Measurements from ENCODE around the gene SMPD3.

SMPD3 gene

GRCh38 chr16:68367440-68367839, 80.9 kb downstream of the SMPD3 start:
- DNase-seq, result no peak

- peak; percentile 46 for DNase-seq
Measured at GRCh38 chr16:68367030-68367429, 81.3 kb downstream of the SMPD3 start.

- no peak for DNase-seq
Measured at GRCh38 chr16:68366062-68366461, 82.2 kb downstream of the SMPD3 start.

GRCh38 chr16:68365167-68365817, 83.0 kb downstream of the SMPD3 start:
- DNase-seq, result peak; percentile 16

GRCh38 chr16:68364561-68364998, 83.7 kb downstream of the SMPD3 start:
- DNase-seq, result peak; percentile 28

DNA sequence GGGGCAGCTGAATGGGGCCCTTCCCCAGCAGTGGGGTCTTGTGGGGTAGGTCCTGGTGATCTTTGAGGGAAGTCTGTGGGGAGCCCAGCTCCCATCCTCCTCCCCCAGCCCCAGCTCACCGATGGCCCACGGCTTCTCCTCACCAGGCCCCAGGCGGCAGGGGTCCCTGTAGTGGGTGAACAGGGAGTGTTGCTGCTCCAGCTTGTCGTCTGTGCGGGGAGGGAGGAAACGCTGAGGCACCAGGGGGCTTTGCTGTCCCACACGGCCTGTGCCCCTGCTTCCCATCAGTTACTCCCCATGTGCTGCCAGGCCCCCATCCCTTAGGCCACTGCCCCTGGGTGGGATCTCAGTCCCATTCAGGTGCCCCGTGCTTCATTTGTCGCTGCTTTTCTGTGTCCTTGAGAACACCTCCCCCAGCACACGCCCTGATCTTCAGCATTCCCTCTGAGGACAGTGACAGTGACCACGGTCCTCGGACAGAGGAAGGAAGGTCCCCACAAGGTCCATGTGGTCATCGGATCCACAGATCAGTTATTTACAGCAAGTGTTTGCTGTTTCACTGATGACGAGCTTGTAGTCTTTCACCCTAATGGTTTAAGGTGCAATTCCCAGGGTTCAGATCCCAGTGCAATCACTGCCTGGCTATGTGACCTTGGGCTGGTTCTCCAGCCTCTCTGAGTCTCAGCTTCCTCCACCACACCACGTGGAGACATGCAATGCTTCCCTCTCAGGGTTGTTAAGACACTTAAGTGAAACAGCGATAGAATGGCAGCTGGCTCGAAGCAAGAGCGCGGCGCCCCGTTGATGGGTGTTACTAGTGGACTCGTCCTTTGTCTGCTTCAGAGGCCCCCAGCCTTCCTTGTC, 84.4 kb downstream of the SMPD3 start:
- peak; percentile 23 for DNase-seq

- DNase-seq, result no peak
Measured at GRCh38 chr16:68362947-68363657, 85.2 kb downstream of the SMPD3 start.

DNA sequence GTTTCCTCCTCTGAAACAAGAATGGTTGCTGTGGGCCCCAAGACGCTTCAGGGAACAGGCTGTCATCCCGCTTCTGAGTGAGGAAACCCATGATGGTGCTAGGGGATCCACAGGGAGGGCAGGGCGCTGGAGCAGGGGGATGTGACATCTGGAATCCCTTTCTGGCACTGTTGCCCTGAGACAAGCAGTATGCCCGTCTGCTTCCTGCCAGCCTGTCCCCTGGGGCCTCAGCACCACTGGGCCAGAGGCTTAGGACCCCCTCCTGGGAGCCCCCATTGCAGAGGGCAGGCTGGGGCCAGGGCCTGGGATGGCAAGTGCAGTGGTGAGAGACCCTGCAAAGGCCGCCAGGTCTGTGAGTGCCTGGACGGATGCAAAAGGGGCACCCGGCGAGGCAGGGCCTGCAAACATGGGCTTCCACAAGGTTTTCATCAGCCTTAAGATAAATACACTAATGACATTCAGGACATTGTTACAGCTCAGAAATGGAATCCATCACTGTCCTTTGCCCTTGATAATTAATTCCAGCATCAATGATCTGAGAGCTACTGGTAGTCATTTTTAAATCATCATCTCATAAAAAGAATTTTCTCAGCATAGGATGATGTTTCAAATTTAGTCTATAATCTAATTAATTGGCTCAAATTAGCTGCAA, 85.9 kb downstream of the SMPD3 start:
- no peak for DNase-seq

DNA sequence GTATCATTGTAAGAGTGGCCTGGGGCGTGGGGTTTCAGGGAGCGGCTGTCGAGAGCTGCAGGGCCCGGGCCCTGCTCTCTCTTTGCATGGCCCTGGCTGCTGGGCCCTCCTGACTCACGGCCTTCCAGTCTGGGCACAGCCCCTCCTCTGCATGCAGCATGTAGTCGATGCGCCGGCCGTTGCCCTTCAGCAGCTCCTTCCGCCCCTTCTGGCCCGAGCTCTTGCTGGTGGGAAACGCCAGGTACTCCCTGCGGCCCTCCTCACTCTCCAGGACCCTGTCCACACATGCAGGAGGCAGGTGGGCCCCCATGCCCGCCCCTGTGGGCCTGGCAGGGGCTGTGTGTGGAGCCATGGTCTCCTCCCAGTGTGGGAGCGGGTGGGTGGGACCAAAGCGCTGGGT, 86.8 kb downstream of the SMPD3 start:
- DNase-seq, result no peak

GRCh38 chr16:68360956-68361355, 87.4 kb downstream of the SMPD3 start:
- DNase-seq, result no peak

DNA sequence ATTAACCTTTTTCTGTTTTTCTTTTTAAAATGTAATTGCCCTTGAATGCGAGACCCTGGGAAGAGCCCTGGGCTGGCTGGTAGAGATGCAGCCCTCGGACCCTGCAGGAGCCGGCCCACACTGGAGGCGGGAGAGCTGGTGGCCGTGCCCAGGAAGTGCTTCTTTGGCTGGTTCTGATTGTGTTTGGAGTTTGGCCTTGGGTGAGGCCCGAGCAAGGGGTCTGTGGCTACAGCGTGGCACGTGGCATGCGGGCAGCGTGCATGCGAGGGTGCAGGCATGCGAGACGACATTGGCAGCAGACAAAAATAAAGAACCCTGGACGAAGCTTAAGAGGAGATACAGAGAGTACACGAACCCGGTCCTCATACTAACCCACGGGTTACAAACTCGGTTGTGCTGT, 87.8 kb downstream of the SMPD3 start:
- DNase-seq, result no peak

DNA sequence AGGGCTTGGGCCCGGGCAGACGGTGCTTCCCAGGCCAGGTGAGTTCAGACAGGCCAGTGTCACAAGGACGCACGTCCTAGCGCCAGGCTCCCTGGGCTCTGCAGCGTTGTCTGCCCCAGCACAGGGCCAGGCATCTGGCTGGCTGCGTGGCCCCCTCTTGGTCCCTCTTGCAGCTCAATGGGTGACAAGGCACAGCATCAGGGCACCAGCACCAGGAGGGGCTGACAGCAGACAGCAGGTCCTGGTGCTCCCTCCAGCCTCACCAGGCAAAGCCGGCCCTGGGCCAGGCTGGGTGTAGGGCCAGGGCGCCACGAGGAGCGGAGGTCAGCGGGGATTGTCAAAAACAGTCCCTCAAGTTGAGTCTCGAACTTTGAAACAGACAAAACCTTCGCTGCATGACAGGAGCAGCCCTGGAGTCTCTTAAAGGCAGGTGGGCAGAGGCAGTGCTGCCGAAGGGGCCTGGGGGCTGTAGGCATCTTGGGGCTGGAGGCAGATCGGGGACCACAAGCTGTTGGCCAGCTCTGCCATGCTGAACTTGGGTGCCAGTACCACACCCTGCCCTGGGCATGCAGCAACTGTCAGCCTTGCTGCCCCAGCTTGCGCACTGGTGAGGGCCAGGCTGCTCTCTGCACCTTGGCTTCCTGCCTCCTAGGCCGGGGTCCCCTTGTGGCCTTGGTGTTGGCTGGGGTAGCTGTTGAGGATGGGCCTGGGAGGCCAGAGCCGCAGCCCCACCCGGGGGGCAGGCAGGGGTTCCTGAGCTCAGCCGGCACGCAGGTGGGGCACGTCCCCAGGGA, 88.7 kb downstream of the SMPD3 start:
- DNase-seq, result no peak

DNA sequence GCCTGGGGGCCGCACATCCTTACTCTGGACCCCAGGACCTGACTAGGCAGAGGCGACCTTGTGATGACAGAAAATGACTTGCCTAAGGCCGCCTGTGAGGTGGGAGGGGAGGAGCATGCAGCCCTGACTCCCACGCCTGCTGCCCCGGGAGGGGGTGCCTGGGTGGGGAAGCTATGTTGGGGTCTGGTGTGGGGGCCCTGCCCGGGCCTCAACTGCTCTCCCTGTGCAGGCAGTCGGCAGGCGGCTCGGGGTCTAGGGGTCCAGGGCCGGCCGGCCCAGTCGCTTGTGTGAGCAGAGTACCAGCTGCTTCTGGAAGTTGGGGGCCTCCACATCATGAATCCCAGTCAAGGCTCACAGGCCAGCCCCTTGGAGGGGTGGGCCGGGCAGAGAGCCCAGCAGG, 89.4 kb downstream of the SMPD3 start:
- no peak for DNase-seq

- no peak for DNase-seq
Measured at GRCh38 chr16:68357923-68358322, 90.4 kb downstream of the SMPD3 start.

DNA sequence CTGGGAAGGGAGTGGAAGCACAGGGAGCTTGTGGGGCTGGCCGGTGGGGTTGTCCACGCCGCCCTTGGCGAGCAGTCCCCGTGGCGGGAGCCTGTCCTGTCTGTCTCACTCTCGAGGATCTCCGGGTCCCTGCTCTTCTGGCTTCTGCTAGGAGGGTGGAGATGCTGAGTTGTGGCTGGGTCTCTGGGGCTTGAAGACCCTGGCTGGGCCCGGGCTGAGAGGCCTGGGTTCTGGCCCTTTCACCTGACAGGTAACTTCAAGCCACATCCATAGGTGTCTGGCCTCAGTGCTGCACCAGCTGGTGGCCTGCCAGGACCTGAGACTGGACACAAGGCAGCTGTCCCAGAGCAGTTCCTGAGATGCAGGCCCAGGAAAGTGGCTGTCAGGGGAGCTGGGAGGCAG, 90.8 kb downstream of the SMPD3 start:
- DNase-seq, result no peak

GRCh38 chr16:68356919-68357286, 91.4 kb downstream of the SMPD3 start:
- DNase-seq, result peak; percentile 35

- no peak for DNase-seq
Measured at GRCh38 chr16:68356249-68356918, 91.9 kb downstream of the SMPD3 start.

- DNase-seq, result no peak
Measured at GRCh38 chr16:68355447-68356248, 92.7 kb downstream of the SMPD3 start.

DNA sequence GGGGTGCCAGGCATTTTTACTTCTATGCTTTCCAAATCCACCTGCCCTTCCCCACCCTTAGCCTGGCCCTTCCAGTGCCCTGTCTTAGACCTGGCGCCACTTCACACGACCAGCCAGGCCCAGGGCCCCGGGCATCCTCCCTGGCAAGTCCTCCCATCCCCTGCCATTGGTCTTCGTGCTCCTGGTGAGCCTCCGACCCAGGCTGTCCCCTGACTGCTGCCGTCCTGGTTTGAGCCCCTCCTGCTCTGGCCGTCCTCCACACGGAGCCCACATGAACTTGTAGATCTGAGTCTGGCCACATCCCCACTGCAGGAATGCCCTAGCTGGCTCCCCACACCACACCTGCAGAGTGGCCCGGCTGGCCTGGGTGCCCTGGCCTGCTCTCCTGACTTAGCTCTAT, 93.5 kb downstream of the SMPD3 start:
- DNase-seq, result no peak

- no peak for DNase-seq
Measured at GRCh38 chr16:68353366-68353765, 94.9 kb downstream of the SMPD3 start.

DNA sequence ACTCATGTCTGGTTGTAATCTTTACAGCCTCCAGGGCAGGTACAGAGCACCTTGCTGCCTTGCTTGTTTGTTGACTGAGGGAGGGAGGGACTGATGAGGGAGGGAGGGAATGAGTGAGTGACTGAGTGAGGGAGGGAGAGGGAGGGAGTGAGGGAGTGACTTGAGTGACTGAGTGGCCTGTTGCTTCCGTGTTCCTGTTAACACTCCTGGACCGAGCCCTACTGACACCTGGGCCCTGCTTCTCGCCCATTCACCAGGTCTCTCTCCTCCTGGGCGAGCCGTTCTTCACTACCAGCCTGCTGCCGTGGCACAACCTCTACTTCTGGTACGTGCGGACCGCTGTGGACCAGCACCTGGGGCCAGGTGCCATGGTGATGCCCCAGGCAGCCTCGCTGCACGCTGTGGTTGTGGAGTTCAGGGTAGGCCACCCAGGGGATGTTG, 96.3 kb downstream of the SMPD3 start:
- no peak for DNase-seq

All from EL (cell line).